GM19043 (cell line): ENCODE data around the gene KRT76.

Experiments
- ATAC-seq: cut with Tn5 transposase; IDR thresholded peaks from one replicate; pipeline ENCODE4 v1.9.1; 2021; ENCODE audit warnings: low read depth; ENCODE audit not compliant: unreplicated experiment

Gene KRT76

DNA sequence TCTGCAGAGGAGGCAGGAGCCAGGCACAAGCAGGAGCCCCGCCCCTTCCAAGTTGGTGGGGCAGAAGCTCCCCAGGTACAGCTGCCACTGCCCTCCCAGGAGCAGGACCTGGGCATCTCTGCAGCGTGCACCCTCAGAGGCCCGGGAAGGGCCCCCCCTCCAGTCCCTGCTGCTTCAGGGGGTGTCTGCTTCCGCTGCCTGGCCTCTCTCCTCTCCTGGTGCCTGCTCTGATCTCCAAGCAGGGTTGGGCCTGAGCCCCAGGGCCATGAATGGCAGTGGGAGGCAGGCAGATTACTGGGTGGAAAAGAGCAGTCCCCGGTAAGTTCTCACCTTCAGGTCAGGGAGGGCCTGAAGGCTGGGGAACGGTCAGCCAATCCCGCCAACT lies 35.0 kb downstream of the KRT76 start:
- ATAC-seq: no peak

DNA sequence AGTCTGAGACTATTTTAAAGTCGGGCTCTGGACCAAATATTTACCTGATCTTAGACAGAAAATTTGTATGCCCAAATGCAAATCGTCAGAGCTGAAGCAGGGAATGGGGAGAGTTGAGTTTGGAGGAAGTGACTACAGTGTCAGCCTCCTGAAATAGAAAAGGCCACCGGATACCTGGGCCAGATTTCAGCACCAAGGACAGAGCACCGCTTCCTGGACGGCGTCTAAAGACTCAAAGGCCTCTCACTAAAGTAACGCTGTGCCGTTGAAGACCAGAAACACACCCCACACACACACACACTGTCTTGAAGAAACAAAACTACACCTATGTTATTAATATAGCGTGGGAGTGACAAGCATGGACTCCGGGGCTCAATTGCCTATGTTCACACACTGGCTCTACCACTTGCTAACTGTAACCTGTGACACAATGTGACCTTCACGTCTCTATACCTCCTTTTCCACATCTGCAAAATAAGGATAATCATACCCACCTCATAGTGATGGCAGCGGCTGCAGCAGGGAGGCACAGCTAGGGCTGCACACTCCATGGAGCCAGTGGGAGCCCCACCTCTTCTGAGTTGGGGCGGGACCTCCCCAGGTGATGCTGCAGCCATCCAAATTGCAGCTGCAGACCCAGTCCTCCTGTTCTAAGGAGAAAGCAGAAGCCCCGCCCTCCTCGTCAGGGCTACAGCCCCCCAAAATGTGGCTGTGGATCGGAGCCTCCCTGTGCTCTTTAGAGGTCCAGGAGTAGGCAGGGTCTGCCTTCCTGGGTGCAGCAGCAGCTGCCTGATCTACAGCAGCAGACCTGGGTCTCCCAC lies 35.6 kb downstream of the KRT76 start:
- ATAC-seq: no peak

GRCh38 chr12:52740584-52740983 lies 36.6 kb downstream of the KRT76 start:
- ATAC-seq: no peak

- ATAC-seq: no peak
These were observed 37.2 kb downstream of the KRT76 start for GRCh38 chr12:52739963-52740362.

DNA sequence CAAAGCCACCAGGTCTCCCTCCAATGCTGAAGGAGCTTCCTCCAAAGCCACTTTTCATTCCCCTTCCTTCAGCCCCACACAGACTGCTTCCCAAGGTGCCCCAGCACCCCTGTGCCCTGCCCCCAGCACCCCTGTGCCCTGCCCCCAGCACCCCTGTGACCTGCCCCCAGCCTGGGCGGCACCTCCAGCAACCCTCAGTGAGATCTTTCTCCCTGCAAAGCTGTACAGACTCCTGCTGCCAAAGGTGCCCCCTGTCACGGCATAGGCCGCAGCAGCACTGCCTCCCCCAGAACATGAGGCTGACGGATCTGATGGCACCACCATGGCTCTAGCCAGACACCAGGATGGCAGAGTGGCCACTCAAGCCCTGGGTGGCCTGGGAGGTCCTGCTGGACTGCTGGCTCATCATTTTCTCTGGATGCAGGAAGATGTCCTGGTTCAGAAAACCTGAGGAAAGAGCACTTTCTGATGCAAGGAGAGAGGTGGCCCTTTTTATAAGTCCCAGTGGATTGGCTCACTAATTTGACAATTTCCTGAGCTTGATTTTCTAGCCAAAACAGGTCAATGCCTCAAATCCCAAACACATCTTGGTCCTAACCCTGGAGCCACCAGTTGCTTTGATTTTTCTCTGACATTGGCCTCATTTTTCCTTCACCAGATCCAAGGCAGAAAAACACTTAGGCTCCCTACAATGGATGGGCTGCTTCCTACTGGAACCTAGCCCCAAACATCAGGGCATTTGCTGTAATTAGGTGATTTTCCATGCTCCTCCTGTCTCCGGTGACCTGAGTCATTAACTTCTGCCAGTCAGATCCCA lies 41.1 kb downstream of the KRT76 start:
- no peak for ATAC-seq

- ATAC-seq: no peak
These were observed 42.0 kb downstream of the KRT76 start for GRCh38 chr12:52735106-52735505.

DNA sequence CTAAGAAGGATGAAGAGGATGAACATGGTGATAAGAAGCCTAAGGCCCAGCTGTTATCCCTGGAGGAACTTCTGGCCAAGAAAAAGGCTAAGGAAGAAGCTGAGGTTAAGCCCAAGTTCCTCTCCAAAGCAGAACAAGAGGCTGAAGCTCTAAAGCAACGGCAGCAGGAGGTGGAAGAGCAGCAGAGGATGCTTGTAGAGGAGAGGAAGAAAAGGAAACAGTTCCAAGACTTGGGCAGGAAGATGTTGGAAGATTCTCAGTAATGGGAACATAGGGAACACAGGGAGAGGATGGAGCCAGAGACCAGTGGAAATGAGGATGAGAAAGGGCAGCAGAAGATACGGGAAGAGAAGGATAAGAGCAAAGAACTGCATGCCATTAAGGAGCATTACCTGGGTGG lies 46.4 kb downstream of the KRT76 start:
- no peak for ATAC-seq

- ATAC-seq: no peak
These were observed 46.8 kb downstream of the KRT76 start for GRCh38 chr12:52730383-52730782.

- ATAC-seq: no peak
These were observed 48.0 kb downstream of the KRT76 start for GRCh38 chr12:52729147-52729546.

- ATAC-seq: no peak
These were observed 48.8 kb downstream of the KRT76 start for GRCh38 chr12:52728374-52728773.

DNA sequence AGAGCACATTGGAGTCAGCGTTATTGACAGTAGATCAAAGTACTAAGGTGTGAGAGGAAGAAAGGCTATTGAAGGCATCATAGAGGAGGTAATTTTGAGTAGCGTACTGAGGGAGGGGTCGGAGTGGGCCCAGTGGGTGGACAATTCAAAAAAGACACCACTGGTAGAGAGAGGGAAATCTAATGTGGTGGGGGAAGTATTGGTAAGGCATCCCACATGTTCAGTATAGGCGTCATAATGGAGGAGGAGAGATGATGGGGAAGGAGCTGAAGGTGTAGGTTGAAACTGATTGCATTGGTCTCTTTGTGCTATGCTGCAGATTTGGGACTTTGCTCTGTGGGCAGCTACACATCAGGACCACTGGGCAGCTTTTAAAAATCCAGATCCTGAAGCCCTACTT lies 50.1 kb downstream of the KRT76 start:
- no peak for ATAC-seq

DNA sequence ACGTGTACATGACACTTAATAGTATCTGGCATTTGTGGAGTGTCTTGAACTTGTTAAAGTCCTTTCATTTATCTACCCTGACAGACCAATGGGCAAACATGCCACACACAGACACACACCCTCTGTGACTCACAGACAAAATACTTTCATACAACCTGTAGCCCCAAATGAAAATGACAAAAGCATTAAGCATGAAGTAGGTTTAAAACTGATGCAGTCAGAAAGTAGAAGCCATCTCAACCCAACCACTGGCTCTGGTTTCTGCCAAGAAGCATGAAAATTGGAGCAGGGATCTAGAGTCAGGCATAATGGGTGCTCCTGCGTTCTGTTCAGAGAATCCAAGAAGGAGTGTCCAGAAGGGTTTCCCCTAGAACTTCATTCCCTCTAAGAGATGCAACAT lies 50.7 kb downstream of the KRT76 start:
- no peak for ATAC-seq

- ATAC-seq: no peak
These were observed 52.8 kb downstream of the KRT76 start for GRCh38 chr12:52724384-52724783.

GRCh38 chr12:52722680-52723079 lies 54.5 kb downstream of the KRT76 start:
- ATAC-seq: no peak

GRCh38 chr12:52721838-52722470 lies 55.2 kb downstream of the KRT76 start:
- ATAC-seq: no peak

DNA sequence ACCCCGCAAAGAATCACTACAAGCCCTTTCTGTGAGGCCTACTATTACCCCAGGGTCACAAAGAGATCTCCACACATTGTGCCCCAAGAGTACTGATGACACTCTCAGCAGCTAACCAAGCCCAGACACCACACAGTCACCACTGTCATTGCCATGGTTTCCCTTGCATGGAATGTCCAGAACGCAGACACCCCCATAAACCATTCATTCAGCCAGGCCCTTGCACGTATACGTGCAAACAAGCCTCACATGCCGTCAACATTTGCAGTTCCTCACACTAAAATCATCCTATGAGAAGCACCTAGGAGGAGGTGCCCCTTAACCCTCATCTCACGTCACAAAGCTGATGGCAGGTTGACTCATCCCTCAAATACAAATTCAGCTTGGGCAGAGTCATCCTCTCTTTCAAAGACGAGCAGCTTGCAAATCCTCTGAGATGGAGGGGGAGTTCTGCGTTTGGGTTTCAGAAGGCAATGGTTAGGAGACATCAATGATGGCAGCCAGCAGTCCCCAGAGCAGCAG lies 56.7 kb downstream of the KRT76 start:
- ATAC-seq: no peak
